Ammon's horn (tissue), 1 donor: ENCODE measurements around the gene CLN3.
"Not testable (repeated sequence)": the region's sequence is repeated elsewhere in the genome, so short reads cannot be mapped to it uniquely, and the experiment has no call there.

Source experiments
- DNase-seq: peaks from one replicate; pipeline ENCODE4 v3.0.0-alpha.2; 2016; ENCODE audit warnings: low spot score

The CLN3 gene

GRCh38 chr16:28494121-28494851 is 2.4 kb upstream of the CLN3 start, which contains the start of gene APOBR:
Gene APOBR (plus strand): TSS chr16:28494643. CDS start chr16:28494682, 39 bp downstream.
- DNase-seq = peak; percentile 72

GRCh38 chr16:28492511-28492910 is 637 bp upstream of the CLN3 start:
- DNase-seq = no peak

DNA sequence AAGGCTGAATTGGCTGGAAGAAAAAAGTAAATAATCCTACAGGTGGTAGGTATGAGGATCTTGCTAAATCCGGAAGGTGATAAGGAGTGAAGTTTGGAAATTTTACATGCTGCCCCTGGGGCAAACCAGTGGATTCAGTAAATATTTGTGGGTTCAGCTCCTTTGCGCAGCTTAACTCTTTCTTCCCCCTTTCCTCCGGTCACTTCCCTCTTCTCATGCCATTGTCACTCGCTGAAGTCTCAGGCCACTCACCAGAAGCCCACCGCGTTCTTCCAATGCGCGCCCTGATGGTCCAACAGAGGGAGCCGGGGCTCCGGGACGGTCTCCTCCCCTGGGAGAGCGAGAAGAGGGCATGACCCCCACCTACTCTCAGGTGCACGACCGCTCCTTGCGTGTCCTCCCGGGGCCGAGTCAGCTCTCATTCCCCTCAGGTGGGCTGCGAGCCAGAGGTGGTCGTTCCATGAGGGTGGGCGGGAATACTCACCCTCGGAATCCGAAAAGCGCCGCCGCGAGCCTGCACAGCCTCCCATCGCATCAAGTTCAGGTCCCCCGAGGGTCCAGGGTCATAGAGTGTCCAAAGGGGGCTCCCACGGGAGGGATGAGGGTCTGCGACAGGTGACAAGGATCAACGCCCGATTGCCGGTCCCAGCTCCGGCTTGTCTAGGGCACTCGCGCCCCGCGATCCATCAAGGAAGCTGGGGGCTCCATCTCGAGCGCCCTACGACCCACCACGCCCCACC is 474 bp downstream of the CLN3 start:
- DNase-seq = peak; percentile 27

DNA sequence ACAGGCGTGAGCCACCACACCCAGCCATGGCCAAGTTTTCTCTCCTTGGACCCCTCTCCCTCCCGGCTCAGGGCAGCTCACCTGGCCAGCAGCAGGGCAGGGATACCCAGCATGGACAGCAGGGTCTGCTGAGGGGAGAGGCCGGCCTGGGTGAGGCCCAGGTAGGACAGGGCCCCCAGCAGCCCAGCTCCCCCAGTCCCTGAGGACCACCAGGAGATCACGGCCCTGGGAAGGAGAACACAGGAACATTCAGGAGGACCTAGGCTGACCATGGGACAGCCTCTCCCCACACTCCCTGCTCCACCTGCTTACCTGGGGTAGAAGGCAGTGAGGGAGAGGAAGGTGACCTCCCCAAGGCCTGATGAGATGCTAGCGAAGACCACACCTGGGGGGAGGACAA is 5.6 kb downstream of the CLN3 start:
- DNase-seq = no peak

DNA sequence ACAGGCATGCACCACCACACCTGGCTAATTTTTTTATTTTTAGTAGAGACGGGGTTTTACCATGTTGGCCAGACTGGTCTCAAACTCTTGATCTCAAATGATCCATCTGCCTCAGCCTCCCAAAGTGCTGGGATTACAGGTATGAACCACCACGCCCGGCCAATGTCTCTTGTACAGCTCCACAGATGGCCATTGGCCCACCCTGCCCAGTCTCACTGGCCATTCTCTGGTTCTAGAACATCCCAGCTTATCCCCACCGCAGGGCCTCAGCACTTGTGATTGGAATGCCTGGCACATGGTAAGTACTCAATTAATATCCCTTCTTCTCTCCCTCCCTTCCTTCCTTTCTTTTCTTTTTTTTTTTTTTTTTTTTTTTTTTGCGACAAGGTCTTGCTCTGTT is 8.5 kb downstream of the CLN3 start:
- not testable (repeated sequence) for DNase-seq

DNA sequence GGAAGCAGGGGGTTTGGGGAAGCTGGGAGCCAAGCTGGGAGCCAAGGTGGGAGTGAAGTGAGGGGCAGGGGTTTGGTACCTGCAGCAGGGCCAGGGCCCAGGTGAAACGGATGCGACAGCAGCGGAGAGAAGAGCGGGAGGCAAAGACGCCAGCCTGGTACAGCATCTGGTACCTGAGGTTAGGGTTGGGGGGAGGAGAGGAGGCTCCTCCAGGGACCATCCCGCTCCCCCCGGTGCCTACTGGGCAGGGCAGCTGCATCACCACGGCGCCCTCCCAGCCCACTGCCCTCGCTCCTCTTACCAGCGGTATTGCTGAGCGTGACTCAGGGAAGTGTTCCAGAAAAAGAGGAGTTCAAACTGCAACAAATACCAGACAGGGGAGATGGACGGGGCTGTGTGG is 9.8 kb downstream of the CLN3 start:
- no peak for DNase-seq

- DNase-seq = no peak
Measured at GRCh38 chr16:28478506-28479180, 13.2 kb downstream of the CLN3 start.

GRCh38 chr16:28477311-28477920 is 14.5 kb downstream of the CLN3 start:
- DNase-seq = no peak

DNA sequence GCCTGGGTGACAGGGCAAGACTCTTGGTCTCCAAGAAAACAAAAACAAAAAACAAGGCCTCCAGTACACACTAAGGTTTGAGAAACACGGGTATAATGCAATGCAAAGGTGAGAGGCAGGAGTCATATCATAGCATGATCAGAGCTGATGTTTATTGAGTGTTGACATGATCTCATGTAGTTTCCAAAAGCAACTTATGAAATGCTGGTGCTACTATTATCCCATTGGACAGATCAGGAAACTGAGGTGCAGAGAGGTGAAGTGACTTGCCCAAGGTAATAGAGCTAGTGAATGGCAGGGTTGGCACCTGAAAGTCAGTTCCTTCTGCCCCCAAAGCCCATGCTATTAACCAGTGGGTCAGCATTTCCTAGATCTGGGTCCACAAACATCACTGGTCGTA is 16.7 kb downstream of the CLN3 start:
- no peak for DNase-seq

GRCh38 chr16:28473714-28474265 is 18.1 kb downstream of the CLN3 start:
- DNase-seq = no peak

DNA sequence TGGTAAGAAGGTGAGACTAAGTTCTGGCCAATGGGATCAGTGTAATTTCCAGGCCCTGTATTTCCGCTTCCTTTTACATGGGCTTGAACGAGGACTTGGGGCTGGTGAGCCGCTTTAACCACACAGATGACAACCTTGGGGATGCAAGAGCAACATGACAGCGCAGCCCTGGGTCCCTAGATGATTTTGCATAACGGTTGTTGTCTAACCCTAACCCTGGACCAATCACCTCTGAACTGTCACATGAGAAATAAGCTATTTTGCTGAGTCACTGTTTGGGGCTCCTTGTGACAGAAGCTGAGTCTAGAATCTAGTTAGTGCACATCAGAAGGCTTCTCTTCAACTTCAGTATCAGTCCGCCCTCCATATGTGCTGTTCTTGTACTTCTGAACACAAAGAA is 44.8 kb downstream of the CLN3 start:
- not testable (repeated sequence) for DNase-seq

DNA sequence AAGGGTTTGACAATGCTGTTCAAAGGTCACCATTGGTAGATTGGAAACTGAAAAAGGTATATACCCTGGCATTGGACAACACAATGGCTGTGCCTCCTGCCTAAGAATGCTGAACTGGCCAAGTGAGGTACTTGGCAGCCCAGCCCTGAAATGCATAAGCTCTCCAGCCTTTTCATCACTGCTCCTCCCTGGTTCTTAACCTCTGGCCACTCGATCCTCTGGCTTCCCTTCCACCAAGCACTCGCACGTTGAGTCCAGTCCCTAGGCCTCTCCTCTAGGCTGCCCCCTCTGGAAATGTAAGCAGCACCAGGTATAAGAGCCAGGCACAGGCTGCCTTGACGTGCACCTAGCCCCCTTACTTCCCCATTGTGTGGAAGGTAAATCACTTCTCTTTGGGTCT is 45.5 kb downstream of the CLN3 start:
- not testable (repeated sequence) for DNase-seq

- not testable (repeated sequence) for DNase-seq
Measured at GRCh38 chr16:28443943-28444342, 47.9 kb downstream of the CLN3 start.

DNA sequence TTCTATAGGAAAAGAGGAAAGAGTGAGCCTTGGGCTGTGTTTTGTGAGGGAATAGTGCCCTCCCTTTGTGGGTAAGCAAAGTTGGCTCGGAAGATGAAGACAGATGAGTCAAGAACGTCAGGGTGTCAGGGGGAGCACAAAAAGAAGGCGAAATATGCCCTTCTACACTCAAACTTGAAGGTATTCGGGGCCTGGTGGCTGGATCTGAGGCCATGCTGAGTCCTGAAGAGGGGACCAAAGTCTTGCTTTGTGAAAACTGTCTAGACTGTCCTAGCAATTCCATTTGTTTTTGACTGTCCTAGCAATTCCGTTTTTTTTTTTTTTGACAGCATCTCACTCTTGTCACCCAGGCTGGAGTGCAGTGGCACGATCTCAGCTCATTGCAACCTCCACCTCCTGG is 53.0 kb downstream of the CLN3 start:
- DNase-seq = not testable (repeated sequence)

- DNase-seq = not testable (repeated sequence)
Measured at GRCh38 chr16:28435340-28435739, 56.5 kb downstream of the CLN3 start.
